GM18861 (cell line): ENCODE results near the gene WDR82.

Experiments used
- ATAC-seq: cut with Tn5 transposase; IDR thresholded peaks from one replicate; pipeline ENCODE4 v1.9.1; 2021; ENCODE audit not compliant: unreplicated experiment

Gene WDR82

GRCh38 chr3:52210550-52211046 is 67.9 kb downstream of the WDR82 start:
- ATAC-seq = no peak

DNA sequence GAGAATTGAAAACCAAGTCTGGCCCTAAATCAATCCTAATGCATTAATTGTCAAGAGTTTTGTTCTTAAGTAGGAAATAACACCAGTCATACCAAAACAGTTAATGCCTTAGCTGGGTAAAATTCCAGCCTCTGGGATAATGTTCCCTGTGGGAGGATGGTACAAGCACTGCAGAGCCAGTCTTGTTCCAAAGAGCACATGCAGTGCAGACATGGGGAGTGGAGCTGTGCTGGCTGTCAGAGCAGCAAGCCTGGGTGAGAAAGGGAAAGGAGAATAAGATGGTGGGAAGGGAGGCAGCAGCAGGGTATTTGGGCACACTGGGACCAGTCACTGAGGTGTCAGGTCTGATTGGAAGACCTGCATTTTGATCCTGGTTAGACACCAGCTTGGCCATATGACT is 68.4 kb downstream of the WDR82 start:
- ATAC-seq = no peak

DNA sequence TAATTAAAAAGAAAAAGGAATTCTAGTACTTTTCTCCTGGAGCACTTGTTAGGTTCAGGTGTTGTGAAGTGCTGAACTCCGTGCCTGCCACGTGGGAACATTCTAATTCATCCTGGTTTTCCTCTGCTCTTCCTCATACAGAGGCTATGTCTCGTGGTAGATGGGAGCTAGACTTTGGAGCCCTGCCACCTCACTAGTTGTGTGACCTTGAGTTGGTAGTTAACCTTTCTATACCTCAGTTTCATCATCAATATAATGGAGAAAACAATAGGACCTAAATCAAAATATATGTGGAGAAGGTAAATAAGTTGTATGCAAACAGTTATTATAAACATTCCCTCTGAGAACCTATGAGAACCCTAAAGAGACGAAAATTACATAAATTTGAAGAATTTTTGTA is 69.9 kb downstream of the WDR82 start:
- ATAC-seq = no peak

DNA sequence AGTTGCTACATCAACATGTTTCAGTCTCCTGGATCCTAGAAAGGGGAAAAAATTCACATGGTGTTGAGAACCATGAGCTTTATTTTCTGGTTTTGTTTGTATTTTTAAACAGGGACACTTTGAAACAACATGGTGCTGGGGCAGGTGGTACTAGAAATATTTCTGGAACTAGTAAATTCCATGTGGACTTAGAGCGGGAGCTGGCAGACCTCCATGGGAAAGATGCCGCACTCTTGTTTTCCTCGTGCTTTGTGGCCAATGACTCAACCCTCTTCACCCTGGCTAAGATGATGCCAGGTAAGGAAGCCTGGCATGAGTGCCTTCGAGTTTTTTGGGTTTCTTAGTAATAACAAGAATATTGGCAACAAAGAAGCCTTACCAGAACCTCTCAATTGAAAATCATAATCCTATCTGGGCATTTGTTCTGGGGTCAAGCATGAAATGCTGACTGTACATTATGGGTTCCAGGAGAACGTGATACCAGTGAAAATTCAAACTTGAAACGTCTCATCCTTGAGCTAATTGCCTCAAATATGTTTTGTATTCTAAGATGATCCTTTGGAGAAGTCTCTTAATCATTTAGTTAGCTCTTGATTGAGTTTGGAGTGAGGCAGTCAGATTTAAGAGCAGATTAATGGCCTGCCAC is 72.6 kb downstream of the WDR82 start:
- no peak for ATAC-seq
